B cell (primary cell): Measurements from ENCODE around the gene PHLPP1.

Experiments used
- EZH2 ChIP-seq: IDR thresholded peaks from 2 replicates; pipeline ENCODE4 v1.6.1; 2012; ENCODE audit warnings: borderline replicate concordance, low read depth, mild to moderate bottlenecking, moderate library complexity, low read length; ENCODE audit not compliant: insufficient read depth, poor library complexity, severe bottlenecking
- TF ChIP-seq, protein P1 (sequence below): fragments of 200-600 bp; IDR thresholded peaks from one replicate; pipeline ENCODE4 v1.8.0; 2022; ENCODE audit warnings: antibody characterized with exemption, mild to moderate bottlenecking

GRCh38 chr18:62996566-62996965 is 281.2 kb downstream of the PHLPP1 start:
- TF ChIP-seq, protein P1, sequence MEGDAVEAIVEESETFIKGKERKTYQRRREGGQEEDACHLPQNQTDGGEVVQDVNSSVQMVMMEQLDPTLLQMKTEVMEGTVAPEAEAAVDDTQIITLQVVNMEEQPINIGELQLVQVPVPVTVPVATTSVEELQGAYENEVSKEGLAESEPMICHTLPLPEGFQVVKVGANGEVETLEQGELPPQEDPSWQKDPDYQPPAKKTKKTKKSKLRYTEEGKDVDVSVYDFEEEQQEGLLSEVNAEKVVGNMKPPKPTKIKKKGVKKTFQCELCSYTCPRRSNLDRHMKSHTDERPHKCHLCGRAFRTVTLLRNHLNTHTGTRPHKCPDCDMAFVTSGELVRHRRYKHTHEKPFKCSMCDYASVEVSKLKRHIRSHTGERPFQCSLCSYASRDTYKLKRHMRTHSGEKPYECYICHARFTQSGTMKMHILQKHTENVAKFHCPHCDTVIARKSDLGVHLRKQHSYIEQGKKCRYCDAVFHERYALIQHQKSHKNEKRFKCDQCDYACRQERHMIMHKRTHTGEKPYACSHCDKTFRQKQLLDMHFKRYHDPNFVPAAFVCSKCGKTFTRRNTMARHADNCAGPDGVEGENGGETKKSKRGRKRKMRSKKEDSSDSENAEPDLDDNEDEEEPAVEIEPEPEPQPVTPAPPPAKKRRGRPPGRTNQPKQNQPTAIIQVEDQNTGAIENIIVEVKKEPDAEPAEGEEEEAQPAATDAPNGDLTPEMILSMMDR = no peak
- TF ChIP-seq EZH2 = no peak
